COLO668 (cell line): ENCODE measurements around the gene LENG8.
"Not testable (repeated sequence)": the region's sequence is repeated elsewhere in the genome, so short reads cannot be mapped to it uniquely, and the experiment has no call there.

Experiments used
- DNase-seq: peaks from one replicate; lab custom pipeline; 2025; ENCODE audit not compliant: unreplicated experiment; lab: John Stamatoyannopoulos, UW

The LENG8 gene

GRCh38 chr19:54460230-54461005, 11.4 kb downstream of the LENG8 start:
- no peak for DNase-seq

- DNase-seq = no peak
Measured at GRCh38 chr19:54461210-54461609, 12.2 kb downstream of the LENG8 start.

GRCh38 chr19:54461613-54462012, 12.6 kb downstream of the LENG8 start:
- no peak for DNase-seq

- DNase-seq = peak; percentile 44
Measured at GRCh38 chr19:54462047-54462654, 13.2 kb downstream of the LENG8 start.

- DNase-seq = peak; percentile 81
Measured at GRCh38 chr19:54462655-54463530, 13.9 kb downstream of the LENG8 start.

- DNase-seq = peak; percentile 99
Measured at GRCh38 chr19:54463531-54464043, 14.6 kb downstream of the LENG8 start, which contains the start of gene LENG9. TSS of gene LENG9 (minus strand) at chr19:54463778. CDS start at chr19:54463526, 252 bp downstream.

GRCh38 chr19:54464044-54464629, 15.1 kb downstream of the LENG8 start:
- DNase-seq = peak; percentile 98

- DNase-seq = peak; percentile 90
Measured at GRCh38 chr19:54464630-54465425, 15.8 kb downstream of the LENG8 start.

- no peak for DNase-seq
Measured at GRCh38 chr19:54465426-54466109, 16.6 kb downstream of the LENG8 start.

GRCh38 chr19:54466110-54466480, 17.1 kb downstream of the LENG8 start:
- DNase-seq = not testable (repeated sequence)

GRCh38 chr19:54469496-54469934, 20.5 kb downstream of the LENG8 start:
- peak; percentile 18 for DNase-seq

GRCh38 chr19:54470276-54470887, 21.4 kb downstream of the LENG8 start:
- no peak for DNase-seq

- DNase-seq = no peak
Measured at GRCh38 chr19:54470991-54471782, 22.2 kb downstream of the LENG8 start.

- DNase-seq = no peak
Measured at GRCh38 chr19:54473071-54473891, 24.3 kb downstream of the LENG8 start, which contains the start of gene CDC42EP5. TSS of gene CDC42EP5 (minus strand) at chr19:54473296. CDS start at chr19:54465547, 7,749 bp downstream.

- DNase-seq = no peak
Measured at GRCh38 chr19:54473892-54474372, 24.9 kb downstream of the LENG8 start.

- no peak for DNase-seq
Measured at GRCh38 chr19:54475706-54476105, 26.7 kb downstream of the LENG8 start.

GRCh38 chr19:54477650-54478049, 28.7 kb downstream of the LENG8 start:
- no peak for DNase-seq
